ENCODE measurements around the gene CYP1B1.
"Not testable (repeated sequence)": the region's sequence is repeated elsewhere in the genome, so short reads cannot be mapped to it uniquely, and the experiment has no call there.

Gene CYP1B1

DNA sequence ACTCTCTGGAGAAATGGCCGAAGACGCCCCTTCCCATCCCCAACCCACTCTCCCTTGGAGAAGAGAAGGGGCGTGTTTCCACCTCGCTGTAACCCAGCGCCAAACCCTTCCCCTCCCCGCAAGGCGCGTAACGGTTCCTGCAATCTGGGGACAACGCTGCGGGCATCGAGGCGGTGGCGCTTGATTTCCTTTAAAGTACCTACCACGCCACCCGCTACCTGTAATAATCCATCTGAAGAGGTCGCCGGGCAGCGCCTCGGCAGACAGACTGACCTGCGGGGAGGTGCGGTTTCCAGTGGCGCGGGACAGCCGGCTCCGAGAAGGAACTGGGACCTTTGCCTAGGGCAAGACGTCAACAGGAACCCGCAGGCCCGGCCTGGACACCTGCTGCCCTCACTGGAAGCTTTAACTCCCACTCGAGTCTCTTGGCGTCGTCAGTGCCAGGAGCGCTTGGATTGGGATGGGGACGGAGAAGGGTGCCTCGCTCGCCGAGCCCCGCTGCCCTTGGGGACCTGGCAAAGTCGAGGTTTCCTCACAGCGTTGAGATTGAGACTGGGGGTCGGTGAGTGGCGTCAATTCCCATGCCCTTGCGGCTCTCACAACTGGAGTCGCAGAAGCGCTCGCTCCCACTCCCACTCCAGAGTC is at the start of gene CYP1B1:
CYP1B1 (minus strand) TSS at position 645 of the 645 bp plus-strand sequence. CDS start 763 bp downstream, outside the sequence.
- no peak for DNase-seq (ENCODE audit: low read depth)

DNA sequence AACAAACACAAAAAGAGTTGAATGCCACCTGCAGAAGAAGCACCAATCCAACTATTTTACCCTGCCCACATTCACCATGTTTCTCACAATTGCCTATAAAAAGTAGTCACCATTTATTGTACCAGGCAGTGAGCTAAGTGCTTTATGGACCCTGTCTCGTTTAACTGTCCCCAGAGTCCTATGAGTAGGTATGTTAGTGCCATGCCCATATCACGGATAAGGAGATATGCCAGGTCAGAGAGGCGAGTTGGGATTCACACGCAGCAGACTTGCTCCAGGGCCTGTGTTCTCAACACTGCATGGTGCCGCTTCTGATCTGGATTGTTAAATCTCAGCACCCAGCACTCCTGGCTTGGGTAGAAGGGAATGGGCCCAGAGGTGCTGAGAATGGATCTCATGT is 49.1 kb upstream of the CYP1B1 start:
- DNase-seq (ENCODE audit: low read depth), result no peak

DNA sequence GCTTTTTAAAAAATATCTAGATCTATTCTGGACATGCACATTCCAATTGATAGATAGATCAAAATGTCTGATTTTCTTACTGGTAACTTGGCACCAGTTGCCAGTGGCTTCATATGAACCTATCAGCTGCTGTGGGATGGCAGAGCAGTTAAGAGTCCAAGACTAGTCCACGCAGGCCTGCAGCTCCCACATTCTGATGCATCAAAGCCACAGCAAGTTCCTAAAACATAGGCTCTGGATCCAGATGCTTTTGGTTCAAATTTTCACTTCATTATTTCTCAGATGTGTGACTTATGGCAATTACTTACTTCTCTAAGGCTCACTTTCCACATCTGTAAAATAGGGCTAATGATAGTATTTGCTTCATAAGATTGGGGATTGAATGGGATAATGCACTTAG is 48.0 kb upstream of the CYP1B1 start:
- no peak for DNase-seq (ENCODE audit: low read depth)

DNA sequence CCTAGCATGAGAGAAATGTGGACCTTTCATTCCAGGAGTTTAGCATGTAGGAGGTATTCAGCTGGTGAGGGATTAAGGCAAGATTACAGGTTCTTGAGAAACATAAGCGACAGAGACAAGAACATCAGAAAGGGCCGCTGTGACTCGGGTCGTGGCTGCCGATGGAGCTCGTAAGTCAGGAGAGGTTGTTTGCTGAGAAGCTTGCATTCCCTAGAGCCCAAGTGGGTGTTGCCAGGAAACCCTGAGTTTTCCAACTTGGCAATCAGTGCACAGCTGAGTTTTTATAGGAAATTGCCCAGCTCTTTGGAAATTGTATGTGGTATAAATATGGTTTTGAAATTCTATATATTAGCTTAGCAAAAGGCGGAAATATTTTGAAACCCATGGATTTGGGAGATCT is 46.4 kb upstream of the CYP1B1 start:
- DNase-seq (ENCODE audit: low read depth), result no peak

DNA sequence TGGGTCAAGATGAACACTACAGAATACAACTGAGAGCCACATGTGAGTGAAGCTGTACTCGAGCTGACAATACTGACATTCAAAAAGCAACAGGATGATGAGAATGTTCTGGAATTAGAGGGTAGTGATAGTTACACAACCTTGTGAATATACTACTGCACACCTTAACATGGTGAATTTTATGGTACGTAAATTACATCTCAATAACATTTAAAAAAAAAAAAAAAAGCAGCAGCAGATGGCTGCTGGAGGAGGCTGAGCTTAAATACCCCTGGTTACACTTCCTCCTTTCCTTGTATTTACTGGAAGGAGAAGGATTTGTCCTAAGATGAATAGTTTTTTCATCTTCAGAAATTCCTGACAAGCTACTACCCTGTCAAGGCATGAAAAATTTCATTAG is 45.5 kb upstream of the CYP1B1 start:
- no peak for DNase-seq (ENCODE audit: low read depth)

DNA sequence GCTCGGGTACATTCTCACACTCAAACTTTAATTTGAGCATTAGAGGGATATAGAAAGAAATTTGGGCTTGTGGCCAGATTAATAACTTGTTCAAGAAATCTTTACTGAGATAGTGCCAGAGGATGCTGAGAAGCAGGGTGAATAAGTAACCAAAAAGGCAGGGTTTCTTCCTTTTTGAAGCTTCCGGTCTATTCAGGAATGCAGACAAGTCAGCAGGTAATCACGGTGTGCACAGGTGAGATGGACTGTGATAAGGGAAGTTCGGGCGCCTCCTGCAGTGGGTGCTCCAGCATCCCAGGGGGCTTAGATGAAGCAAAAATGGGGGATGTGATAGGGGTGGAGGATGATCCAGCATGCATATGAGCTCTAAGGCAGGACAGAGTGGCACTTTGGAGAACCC is 44.9 kb upstream of the CYP1B1 start:
- no peak for DNase-seq (ENCODE audit: low read depth)

DNA sequence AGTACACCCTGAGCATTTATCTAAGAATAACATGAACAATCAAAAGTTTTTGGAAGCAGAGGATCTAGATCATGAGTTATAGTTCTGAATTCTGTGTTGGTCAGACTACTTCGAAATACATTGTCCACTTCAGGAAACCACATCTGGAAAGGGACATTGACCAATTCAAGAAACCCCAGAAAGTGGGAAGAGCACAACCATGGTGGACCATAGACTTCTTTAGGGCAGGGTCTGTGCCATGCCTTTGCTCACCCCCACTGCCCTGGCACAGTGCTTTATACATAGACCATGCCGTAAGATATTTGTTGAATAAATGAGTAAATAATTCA is 44.3 kb upstream of the CYP1B1 start:
- DNase-seq (ENCODE audit: low read depth), result no peak

DNA sequence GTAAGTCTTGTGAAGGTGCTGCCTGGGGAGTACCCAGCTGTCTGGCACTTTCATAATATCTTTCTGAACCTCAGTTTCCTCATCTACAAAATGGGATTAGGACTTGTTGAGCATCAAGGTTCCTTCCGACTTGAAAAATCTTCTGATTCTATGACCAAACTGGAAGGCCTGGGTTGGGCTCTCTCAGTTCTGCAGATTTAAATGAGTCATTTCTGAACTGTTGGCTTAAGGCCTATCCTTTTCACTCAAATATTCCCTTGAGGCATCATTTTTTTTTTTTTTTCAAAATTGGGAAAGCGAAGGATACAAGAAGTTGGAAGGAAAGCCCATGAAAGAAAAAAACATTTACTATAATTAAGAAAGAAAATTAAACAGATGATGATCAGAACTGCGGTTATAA is 40.8 kb upstream of the CYP1B1 start:
- DNase-seq (ENCODE audit: low read depth), result no peak

DNA sequence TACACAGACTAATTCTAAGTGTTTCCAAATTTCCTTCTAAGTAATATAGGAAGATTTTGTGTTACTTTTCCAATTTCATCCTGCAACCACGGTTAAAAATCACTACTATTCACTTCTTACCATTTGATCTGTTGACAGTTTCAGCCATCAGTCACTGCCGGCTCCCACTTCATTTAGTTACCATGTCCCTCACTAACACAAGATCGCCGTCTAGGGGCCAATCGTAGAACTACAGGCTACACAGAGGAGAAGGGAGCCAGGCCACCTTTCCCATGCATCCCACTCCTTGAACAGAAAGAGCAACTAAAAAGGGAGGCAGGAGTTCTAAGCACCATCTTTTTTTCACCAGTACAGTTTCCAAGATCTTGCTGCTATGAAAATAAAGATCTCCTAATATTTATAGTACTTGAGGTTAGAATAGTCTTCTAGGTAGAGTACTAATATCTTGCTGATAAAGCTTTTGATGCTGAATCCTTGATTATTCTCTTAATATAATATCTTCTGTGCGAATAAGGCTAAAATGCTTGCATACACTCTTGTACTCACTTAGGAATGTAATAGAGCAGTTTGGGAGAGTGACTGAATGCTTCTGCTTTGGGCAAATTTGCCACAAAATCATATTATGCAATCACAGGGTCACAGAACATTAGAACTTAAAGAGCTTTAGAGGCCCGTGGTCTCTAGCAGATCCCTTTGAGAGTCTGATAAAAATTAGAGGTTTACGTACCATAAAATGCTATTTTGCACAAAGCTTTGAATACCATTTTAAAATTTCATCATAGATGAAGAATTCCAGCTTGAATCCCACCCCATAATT is 39.5 kb upstream of the CYP1B1 start:
- no peak for DNase-seq (ENCODE audit: low read depth)

DNA sequence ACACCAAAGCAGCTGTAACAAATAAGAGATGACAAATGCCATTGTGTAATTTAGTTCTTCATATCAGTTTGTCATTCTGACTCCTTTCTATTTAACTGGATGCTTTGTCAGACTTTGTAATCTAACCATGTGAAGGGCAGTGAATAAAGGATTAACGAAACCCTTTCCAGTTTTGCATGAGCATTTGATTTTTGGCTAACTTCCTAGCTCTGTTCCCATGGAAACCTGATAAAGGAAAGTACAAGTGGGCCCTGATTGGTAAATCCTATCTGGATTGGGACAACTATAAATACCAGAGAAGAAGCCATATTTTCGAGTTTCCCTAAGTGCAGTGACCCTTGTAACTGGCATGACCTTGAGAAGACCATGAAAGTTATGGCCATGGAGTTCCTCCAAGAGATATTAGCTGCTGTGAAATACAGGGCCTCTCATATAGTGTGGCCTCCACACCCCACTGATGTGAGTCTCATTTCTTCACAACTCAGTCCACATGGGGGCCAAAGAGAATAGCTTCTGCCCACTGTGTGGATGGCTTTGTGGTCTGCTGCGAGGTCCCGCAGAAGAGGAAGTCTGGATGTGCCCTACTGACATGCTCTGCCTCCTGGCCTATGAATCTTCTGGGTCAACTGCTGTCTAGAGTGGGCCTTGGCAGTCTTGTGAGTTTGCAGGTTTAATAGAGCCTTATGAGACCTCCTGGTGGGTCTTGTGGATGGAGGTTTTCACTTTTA is 38.2 kb upstream of the CYP1B1 start:
- DNase-seq (ENCODE audit: low read depth), result peak; percentile 60

DNA sequence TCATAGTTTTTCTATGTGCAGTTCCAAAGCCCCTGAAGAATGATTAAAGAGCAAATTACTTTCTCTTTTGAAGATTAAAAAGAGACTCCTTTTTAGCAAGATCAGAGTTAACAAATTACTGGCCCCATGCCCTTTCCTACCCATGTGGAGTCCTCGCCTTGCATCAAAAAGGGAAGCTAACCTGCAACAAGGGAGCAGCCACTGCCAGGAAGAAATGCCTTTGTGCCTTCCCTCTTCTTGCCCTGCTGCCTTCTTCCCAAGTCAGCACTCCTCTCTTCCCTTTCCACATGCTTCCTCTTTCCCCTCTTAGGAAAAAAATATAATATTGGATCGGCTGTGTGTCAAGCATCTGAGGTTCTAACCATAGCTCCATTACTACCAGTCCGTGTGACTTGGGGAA is 37.1 kb upstream of the CYP1B1 start:
- DNase-seq (ENCODE audit: low read depth), result no peak

DNA sequence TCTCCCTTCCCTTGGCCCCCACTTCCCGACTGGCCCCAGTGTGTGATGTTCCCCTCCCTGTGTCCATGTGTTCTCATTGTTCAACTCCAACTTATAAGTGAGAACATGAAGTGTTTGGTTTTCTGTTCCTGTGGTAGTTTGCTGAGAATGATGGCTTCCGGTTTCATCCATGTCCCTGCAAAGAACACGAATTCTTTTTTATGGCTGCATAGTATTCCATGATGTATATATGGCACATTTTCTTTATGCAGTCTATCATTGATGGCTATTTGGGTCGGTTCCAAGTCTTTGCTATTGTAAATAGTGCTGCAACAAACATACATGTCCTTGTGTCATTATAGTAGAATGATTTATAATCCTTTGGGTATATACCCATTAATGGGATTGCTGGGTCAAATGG is 35.4 kb upstream of the CYP1B1 start:
- DNase-seq (ENCODE audit: low read depth), result not testable (repeated sequence)

DNA sequence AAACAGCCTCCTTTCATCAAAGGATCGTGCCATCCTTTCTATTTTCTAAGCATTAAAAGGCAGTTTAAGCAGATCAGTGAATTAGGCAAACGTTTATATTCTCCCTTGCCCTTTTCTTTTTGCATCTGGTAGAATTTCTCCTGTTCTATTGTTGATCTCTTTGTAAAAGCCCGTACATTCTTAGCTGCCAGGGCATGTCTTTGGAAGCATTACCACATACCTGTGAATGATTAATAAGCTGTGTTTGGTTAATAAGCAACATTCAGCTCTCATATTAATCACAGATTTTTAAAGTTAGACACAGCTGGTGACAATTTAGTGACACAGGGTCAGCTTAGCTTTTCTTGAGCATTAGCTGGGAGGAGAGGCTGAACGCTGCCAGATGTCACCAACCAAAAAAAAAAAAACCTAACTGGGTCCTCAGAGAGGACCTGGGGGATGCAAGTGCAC is 33.8 kb upstream of the CYP1B1 start:
- no peak for DNase-seq (ENCODE audit: low read depth)

DNA sequence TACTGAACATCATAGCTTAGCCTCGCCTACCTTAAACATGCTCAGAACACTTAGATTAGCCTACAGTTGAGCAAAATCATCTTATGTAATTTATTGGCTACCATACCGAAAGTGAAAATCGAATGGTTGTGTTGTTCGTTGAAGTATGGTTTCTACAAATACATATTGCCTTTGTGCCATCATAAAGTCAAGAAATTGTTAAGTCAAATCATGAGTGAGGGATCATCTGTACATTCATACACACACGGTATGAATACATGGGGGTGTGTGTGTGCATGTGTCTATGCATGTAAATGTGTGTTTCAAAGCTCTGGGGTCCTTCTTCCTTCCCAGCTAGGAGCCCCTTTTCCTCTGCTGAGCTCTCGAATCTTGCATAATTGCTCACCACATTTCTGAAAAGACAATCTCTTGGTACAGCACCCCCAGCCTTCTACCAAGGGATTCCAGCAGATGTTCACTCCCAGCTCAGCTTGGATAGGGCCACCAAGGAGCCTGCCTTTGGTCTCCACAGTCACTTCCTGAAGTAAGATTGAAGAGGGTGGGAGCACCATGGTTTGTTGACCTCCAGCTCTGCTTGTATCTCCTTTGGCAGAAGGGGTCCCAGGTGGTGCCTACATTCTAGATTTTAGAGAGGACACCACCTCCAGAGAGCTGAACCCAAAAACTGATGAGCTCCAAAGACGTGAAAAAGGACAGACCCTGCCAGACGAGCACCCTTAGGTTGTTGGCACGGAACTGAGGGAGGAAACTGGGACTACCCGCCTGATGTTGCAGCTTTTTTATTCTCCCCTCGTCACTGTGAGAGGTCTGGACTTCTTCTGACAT is 33.2 kb upstream of the CYP1B1 start:
- no peak for DNase-seq (ENCODE audit: low read depth)

DNA sequence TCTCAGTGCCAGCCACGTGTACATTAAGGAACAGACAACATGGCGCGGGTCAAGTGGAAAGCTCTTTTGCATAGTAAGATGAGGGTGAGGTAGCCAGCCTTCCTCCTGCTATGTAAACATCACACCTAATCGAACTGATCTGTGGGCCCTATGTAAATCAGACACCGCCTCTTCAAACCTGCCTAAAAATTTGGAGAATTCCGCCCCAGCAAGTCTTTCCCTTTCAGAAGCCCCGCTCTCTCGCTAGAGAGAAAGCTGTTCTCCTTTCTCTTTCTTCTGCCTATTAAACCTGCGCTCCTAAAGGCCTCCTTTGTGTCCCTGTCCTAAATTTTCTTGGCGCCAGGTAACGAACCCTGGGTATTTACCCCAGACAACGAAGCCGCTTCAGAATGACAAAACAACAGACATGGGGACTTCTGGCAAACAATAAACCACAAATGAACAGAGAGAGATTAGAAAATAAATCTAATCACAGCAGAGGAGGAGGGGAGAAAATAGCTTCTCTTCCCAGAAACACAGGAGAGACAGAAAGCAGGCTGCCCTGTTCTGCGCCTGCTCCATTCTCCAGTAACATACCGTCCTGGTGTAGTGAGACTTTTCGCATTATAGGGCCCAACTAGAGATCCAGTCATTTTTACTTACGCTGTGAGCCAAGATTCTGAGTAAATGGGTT is 31.9 kb upstream of the CYP1B1 start:
- DNase-seq (ENCODE audit: low read depth), result no peak

DNA sequence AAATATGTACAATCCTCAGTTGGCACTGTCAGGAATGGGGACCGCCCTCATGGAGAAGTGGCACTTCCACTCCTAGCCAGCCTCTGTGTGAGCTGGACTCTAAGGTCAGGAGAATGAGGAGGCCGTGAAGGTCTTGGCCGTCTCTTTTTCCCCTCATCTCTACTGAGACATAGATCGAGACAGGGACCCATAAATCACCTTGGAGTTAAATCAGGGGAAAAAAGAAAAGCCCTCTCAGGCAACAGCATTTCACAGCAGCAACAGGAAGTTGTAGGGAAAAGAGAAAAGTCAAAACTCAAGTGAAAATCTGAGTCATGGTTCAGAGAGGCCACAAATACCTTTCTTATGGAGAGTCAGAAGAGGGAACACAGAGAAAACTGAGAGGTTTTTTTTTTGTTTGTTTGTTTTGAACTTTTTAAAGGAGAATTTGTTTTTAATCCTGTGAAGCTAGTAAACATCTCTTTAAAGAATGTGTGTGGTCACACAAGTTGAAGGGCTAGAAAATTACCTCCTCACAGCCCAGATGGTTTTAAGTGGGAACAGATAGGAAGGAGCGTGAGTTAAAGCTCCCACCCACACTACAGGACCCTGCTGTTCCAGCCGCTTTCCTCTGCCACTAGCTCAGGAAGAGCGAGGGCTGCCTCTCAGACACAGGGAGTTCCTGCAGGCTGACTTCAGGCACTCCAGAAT is 30.6 kb upstream of the CYP1B1 start:
- peak; percentile 50 for DNase-seq (ENCODE audit: low read depth)

DNA sequence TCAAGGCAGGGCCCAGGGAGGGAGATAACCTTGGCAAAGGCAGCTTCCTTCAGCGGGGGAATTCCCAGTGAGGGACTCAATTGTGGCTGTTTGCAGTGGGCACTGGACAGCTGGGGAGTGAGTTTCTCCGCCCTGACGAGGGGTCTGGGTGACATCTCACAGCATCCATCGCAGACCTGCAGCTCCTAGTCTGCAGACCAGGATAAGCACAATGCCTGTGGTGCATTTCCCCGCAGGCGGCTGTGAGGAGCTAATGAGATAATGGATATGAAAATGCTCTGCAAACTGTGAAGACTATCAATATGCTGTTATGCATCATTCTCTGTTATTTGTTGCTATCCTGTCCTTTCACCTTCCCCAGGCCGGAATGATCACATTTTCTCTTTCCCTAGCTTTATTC is 30.0 kb upstream of the CYP1B1 start:
- no peak for DNase-seq (ENCODE audit: low read depth)

DNA sequence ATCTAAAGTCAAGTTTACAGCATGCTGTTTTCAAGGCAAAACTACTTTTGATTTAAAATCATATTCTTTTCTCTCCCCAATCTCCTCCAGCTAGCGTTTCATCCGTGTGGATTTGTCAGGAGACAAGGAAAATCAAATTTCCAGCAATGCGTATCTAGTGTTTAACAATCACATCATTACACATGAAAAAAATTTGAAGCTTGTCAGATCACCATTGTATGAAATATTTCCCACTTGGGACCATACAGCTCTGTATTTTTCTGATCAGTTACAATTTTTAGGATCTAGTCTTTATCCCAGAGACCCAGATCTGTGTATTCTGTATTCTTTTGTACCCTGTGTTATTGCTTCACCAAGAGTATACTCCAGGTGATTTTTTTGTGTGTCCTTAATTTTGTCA is 28.6 kb upstream of the CYP1B1 start:
- no peak for DNase-seq (ENCODE audit: low read depth)

DNA sequence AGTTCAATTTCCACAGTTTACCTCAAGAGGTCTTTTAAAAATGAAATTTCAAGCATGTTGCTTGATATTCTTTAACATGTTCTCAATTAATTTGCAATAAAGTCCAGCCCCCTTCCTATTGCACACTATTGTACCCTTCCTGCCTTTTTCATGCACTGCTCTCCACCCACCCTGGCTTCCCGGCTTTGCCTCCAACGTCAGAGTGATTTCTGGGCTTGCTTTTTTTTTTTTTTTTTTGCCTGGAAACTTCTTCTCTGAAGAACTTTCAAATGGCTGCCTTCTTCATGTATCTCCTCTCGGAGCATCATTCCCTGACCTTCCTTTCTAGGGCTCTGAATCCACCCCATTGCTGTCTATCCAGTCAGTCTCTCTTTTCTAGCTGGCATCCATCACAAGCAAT is 24.4 kb upstream of the CYP1B1 start:
- no peak for DNase-seq (ENCODE audit: low read depth)

DNA sequence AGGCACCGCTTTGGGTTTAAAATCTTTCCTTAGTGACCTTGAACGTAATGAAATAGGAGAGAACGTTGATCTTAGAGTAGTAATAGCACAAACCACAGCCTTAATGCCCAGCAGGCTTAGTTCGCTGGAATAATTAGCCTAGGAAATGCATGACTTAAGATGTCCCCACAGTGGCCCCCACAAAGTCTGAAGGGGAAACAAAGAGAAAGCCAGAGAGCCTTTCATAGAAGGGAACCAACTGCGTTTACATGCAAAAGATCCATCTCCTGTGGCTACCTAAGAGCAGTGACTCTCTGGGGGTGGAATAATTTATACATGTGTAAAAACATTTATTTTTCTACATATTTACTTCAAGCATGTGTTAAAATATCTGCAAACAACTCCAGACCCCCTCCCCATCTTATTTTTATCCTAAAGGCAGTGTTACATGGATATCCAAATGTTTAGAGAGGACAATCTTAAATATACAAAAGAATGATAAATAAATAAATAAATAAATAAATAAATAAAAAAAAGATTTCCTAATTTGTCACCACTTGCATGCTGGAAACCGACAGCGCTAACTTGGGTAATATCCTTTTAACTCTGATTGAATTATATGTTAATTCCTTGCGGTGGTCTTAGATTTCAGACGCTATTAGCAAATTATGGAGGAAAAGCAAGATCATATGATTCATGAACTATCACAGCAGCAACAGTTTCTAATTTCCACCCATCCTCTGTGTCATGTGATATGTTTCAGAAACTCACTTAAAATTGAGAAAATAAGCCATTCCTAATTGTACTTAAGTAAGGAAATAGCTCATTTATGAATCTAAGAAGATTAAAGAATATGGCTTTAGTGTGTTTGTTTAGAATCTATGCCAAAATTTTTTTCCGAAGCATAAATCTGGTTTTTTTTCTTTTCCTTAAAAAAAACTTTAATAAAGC is 23.4 kb upstream of the CYP1B1 start:
- DNase-seq (ENCODE audit: low read depth), result no peak
